GM21526 (cell line): ENCODE data around the gene SIPA1L3.

Experiments used
- ATAC-seq: cut with Tn5 transposase; IDR thresholded peaks from one replicate; pipeline ENCODE4 v1.9.1; 2021; ENCODE audit warnings: moderate library complexity; ENCODE audit not compliant: unreplicated experiment, low FRiP score

SIPA1L3 gene

DNA sequence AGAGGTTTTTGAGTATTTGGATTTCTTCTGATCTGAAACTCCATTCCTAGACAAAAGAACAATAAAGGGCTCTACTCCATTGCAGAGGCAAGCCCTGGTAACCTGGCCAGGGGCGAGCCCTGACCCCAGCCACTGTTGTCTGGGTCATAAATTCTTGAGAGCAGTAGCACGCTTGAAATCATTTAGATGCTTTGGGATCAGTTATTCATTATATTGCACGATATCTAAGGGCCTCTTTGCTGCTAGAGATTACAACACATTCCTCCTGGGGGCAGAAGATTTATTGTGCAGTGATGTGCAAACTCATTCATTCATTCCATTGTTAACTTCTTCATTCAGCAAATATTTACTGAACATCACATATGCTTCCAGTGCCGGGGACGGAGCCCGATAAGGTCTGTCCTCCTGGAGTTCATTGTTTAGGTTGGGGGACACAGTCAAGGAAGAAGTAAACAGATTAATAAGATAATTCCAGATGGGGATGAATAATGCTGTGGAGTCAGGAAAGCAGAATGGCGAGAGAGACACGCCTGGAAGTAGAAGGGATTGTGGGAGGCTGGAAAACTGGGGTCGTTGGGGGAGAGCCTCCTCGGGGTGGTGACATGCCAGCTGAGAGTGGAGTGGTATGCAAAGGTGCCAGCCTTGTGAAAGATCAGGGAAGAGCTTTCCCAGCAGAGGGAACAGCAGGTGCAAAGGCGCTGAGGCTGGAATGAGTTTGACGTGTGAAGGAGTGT lies 34.9 kb downstream of the SIPA1L3 start:
- no peak for ATAC-seq

DNA sequence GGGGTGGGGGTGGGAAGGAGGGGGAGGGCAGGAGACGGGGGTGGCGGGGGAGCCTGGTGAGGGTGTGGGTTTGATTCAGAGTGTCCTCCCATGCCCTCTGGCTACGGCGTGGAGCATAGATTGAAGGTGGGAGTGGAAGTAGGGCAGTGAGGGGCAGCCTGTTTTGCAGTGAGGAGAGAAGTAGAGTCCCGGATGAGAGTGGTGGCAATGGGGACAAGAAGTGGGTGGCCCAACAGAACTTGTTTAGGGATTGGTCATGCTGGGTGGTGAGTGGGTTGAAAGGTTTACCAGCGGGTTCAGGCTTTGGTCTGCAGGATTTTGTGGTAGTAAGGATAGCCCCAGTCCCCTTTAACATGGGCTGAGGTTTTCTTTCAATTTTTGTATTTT lies 35.5 kb downstream of the SIPA1L3 start:
- no peak for ATAC-seq

DNA sequence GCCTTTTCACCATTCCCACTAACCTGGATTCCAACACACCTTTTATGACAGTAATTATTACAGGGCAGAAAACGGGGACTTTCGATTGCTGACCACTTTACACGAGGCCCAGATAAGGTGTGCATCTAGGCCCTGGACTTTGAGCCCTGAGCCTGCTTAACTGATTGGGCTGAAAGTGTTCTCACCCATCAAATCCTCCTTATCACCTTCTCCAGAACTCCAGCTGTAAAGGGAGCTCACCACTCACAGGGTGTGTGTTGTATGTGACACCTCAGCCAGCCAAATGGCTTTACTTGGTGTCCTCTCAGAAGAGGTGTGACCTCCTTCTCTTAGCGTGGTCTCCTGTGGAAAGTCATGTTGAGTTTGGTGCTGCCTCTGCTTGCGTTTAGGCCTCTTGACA lies 36.5 kb downstream of the SIPA1L3 start:
- no peak for ATAC-seq

DNA sequence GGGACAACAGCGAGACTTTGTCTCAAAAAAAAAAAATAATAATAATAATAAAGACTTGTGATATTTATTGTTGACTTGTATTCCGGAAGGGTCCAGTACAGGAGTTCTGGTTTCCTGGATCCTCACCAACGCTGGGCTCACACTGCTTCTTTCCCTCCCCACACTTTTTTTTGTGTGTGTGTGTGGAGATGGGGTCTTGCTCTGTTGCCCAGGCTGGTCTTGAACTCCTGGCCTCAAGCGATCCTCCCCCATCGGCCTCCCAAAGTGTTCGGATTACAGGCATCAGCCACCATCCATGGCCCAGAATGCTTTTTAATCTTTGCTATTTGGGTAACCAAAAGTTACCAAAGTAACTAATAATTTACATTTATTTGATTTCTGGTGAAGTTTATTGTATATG lies 39.1 kb downstream of the SIPA1L3 start:
- ATAC-seq, result no peak

GRCh38 chr19:37947778-37948177 lies 40.8 kb downstream of the SIPA1L3 start:
- ATAC-seq, result no peak

DNA sequence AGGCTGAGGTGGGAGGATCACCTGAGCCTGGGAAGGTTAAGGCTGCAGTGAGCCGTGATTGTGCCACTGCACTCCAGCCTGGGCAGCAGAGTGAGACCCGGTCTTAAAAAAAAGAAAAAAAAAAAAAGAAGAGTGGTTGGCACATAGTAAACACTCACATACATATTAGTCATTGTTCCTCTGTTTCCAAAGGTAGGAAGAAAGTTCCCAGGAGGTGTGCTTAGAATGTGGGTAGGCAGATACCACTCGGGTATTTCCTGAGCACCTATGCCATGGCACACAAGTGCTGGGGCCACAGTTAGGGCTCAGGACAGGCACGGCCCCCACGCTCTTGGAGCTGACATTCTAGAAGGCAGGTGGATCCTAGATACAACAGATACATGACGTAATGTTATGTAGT lies 41.4 kb downstream of the SIPA1L3 start:
- ATAC-seq, result no peak

GRCh38 chr19:37950471-37951175 lies 43.6 kb downstream of the SIPA1L3 start:
- ATAC-seq, result no peak

DNA sequence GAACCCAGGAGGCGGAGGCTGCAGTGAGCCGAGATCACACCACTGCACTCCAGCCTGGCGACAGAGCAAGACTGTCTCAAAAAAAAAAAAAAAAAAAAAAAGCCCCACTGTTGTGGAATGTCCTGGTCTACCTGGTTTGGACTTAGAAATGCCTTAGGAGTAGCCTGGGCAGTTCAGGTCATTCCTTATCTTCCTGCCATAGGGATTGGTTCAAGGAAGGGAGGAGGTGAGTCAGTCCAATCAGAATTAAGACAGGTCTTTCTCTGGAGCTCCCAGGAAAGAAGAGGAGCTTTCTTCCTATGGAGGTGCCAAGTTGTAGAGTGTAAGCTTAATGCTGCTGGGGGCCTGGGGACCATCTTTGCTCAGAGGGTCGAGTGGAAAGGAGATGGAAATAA lies 44.8 kb downstream of the SIPA1L3 start:
- ATAC-seq, result no peak

- ATAC-seq, result no peak
These were observed 46.3 kb downstream of the SIPA1L3 start for GRCh38 chr19:37953171-37953917.

GRCh38 chr19:37953918-37954303 lies 46.9 kb downstream of the SIPA1L3 start:
- ATAC-seq, result no peak

DNA sequence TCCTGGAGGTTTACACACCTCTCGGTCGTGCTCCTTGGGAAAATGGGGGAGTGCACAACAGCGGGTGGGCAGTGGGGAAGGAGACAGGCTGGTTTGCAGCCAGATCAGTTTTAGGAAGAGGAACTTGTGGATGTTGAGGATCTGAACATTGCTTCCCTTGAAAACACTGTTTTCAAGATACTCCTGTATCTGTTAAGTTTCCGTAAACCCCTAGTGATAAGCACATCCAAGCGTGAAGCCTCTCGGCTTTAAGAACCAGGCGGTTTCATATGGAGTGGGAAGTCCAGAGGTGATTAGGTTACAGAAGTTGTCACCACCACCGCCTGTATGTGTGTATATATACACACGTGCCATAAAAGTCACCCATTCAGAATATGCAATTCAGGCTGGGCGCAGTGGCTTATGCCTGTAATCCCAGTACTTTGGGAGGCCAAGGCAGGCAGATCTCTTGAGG lies 47.4 kb downstream of the SIPA1L3 start:
- no peak for ATAC-seq

DNA sequence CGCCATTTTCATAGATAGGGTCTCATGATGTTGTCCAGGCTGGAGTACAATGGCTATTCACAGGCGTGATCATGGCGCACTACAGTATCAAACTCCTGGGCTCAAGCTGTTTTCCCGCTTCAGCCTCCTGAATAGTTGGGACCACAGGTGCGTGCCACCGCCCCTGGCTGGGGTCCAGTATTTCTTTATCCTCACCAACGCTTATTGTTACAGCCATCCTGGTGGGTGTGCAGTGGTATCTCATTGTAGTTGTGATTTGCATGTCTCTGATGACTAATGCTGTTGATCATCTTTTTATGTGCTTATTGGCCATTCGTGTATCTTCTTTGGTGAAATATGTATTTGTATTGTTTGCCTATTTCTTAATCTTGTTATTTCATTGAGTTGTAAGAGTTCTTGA lies 49.0 kb downstream of the SIPA1L3 start:
- no peak for ATAC-seq

DNA sequence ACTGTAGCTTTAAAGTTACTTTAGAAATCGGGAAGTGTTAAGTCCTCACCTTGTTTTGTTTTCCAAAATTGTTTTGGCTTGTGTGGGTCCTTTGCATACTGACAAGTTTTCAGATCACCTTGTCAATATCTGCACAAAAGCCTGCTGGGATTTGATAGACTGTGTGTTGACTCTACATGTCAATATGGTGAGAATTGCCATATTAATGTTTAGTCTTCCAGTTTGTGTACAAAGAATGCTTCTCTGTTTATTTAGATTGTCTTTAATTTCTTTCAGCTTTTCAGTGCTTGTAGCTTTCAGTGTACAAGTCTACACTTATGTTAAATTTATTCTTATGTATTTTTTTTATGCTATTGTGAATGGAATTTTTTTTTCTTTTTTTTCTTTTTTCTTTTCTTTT lies 50.2 kb downstream of the SIPA1L3 start:
- ATAC-seq, result no peak

DNA sequence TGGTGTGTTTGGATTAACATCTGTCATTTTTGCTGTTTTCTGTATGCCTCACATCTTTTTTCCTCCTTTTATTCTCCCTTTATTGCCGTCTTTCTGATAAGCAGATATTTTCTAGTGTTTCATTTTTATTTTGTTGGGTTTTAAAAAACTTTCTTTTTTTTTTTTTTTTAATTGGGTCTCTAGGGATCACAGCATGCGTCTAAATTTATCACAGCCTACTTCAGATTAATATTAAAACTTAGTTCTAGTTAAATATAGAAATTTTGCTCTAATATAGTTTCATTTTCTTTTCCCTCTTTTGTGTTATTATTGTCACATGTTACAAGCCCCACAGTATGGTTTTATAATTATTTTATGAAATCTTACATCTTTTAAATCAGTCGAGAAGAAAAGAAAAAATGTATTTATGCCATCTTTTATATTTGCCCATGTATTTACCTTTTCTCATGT lies 52.7 kb downstream of the SIPA1L3 start:
- no peak for ATAC-seq

GRCh38 chr19:37961198-37961597 lies 54.2 kb downstream of the SIPA1L3 start:
- ATAC-seq, result no peak

GRCh38 chr19:37963190-37963936 lies 56.4 kb downstream of the SIPA1L3 start:
- no peak for ATAC-seq

DNA sequence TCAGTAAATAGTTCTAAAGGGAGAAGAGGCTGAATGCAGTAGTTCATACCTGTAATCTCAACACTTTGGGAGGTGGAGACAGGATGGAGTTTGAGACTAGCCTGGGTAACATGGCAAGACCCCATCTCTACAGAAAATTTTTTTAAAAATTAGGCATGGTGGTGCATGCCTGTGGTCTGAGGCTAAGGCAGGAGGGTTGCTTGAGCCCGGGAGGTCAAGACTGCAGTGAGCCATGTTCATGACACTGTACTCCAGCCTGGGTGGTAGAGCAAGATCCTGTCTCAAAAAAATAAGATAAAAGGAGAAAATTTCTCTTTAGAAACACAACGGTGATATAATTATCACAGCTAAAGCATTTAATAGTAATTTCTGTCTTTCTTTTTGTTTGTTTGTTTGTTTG lies 57.1 kb downstream of the SIPA1L3 start:
- no peak for ATAC-seq

- ATAC-seq, result no peak
These were observed 59.2 kb downstream of the SIPA1L3 start for GRCh38 chr19:37966211-37966661.

DNA sequence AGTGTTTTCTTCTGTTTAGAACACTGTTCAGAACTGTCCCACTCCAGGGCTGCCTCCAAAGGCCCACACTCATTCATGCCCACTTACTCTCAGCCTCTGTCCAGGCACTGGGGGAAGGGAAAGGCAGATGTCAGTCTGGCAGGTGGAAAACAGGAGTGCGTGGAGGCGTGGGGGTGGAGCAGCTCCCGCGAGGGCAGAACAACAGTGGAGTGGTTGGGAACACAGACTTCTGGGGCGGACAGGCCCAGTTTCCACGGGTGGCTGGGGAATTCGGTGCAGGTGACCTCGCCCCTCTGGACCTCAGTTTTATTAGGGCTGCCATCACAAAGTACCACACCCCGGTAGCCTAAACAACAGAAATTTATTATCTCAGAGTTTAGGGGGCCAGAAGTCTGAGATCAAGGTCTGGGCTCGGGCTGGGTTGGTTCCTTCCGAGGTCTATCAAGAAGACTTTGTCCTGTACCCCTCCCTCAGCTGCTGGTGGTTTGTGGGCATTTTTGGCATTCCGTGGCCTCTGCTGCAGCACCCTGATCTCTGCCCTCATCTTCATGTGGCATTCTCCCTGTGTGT lies 59.7 kb downstream of the SIPA1L3 start:
- no peak for ATAC-seq

- no peak for ATAC-seq
These were observed 62.7 kb downstream of the SIPA1L3 start for GRCh38 chr19:37969695-37970094.
